HG02970 (cell line): ENCODE data around the gene PRSS8.
"Not testable (repeated sequence)": the region's sequence is repeated elsewhere in the genome, so short reads cannot be mapped to it uniquely, and the experiment has no call there.

Source experiments
- ATAC-seq: cut with Tn5 transposase; IDR thresholded peaks from one replicate; pipeline ENCODE4 v1.9.1; 2021; ENCODE audit warnings: mild to moderate bottlenecking, moderate library complexity, moderate number of reproducible peaks; ENCODE audit not compliant: unreplicated experiment, low FRiP score

Gene PRSS8

GRCh38 chr16:31145398-31145990, 10.0 kb upstream of the PRSS8 start:
- no peak for ATAC-seq

GRCh38 chr16:31144418-31144817, 8.9 kb upstream of the PRSS8 start:
- not testable (repeated sequence) for ATAC-seq

GRCh38 chr16:31143694-31144148, 8.2 kb upstream of the PRSS8 start:
- no peak for ATAC-seq

- ATAC-seq, result no peak
Observed at GRCh38 chr16:31143011-31143693, 7.6 kb upstream of the PRSS8 start.

- peak; percentile 89 for ATAC-seq
Observed at GRCh38 chr16:31142109-31143010, 6.8 kb upstream of the PRSS8 start.

GRCh38 chr16:31141489-31142108, 6.1 kb upstream of the PRSS8 start:
- no peak for ATAC-seq

GRCh38 chr16:31141071-31141469, 5.5 kb upstream of the PRSS8 start:
- not testable (repeated sequence) for ATAC-seq

GRCh38 chr16:31138621-31139578, 3.4 kb upstream of the PRSS8 start:
- ATAC-seq, result no peak

GRCh38 chr16:31136822-31137499, 1.4 kb upstream of the PRSS8 start:
- ATAC-seq, result not testable (repeated sequence)

GRCh38 chr16:31136287-31136662, 748 bp upstream of the PRSS8 start:
- ATAC-seq, result no peak

- ATAC-seq, result no peak
Observed at GRCh38 chr16:31134625-31135534, 647 bp downstream of the PRSS8 start.

GRCh38 chr16:31134091-31134571, 1.4 kb downstream of the PRSS8 start:
- ATAC-seq, result no peak

- ATAC-seq, result no peak
Observed at GRCh38 chr16:31133046-31133501, 2.5 kb downstream of the PRSS8 start.

- no peak for ATAC-seq
Observed at GRCh38 chr16:31132303-31132979, 3.1 kb downstream of the PRSS8 start.

GRCh38 chr16:31131841-31132271, 3.7 kb downstream of the PRSS8 start:
- no peak for ATAC-seq

GRCh38 chr16:31131416-31131815, 4.1 kb downstream of the PRSS8 start:
- ATAC-seq, result no peak

- no peak for ATAC-seq
Observed at GRCh38 chr16:31130899-31131298, 4.6 kb downstream of the PRSS8 start.
